HG03045 (cell line): ENCODE measurements around the gene PLEK.
"Not testable (repeated sequence)": the region's sequence is repeated elsewhere in the genome, so short reads cannot be mapped to it uniquely, and the experiment has no call there.

Source experiments
- ATAC-seq: cut with Tn5 transposase; IDR thresholded peaks from one replicate; pipeline ENCODE4 v1.9.1; 2021; ENCODE audit warnings: mild to moderate bottlenecking, moderate library complexity; ENCODE audit not compliant: unreplicated experiment

PLEK gene

GRCh38 chr2:68384485-68385107 is 19.5 kb downstream of the PLEK start:
- no peak for ATAC-seq

- ATAC-seq: peak; percentile 42
Measured at GRCh38 chr2:68385220-68385906, 20.3 kb downstream of the PLEK start.

- no peak for ATAC-seq
Measured at GRCh38 chr2:68385907-68386287, 20.8 kb downstream of the PLEK start.

- no peak for ATAC-seq
Measured at GRCh38 chr2:68386365-68386764, 21.3 kb downstream of the PLEK start.

- peak; percentile 42 for ATAC-seq
Measured at GRCh38 chr2:68387408-68388350, 22.6 kb downstream of the PLEK start.

GRCh38 chr2:68388358-68388757 is 23.3 kb downstream of the PLEK start:
- ATAC-seq: peak; percentile 41

- ATAC-seq: no peak
Measured at GRCh38 chr2:68388772-68389171, 23.7 kb downstream of the PLEK start.

GRCh38 chr2:68390114-68390513 is 25.0 kb downstream of the PLEK start:
- no peak for ATAC-seq

GRCh38 chr2:68390586-68390985 is 25.5 kb downstream of the PLEK start:
- no peak for ATAC-seq

- no peak for ATAC-seq
Measured at GRCh38 chr2:68391099-68391498, 26.0 kb downstream of the PLEK start.

GRCh38 chr2:68391869-68392268 is 26.8 kb downstream of the PLEK start:
- ATAC-seq: no peak

- no peak for ATAC-seq
Measured at GRCh38 chr2:68396093-68396492, 31.0 kb downstream of the PLEK start.

- ATAC-seq: not testable (repeated sequence)
Measured at GRCh38 chr2:68397704-68398263, 32.7 kb downstream of the PLEK start.

- no peak for ATAC-seq
Measured at GRCh38 chr2:68403199-68403644, 38.1 kb downstream of the PLEK start.

- no peak for ATAC-seq
Measured at GRCh38 chr2:68404164-68404563, 39.1 kb downstream of the PLEK start.

- ATAC-seq: no peak
Measured at GRCh38 chr2:68404893-68405799, 40.1 kb downstream of the PLEK start.

- ATAC-seq: peak; percentile 82
Measured at GRCh38 chr2:68411397-68412126, 46.5 kb downstream of the PLEK start.

- ATAC-seq: peak; percentile 39
Measured at GRCh38 chr2:68412127-68412819, 47.2 kb downstream of the PLEK start.

- ATAC-seq: no peak
Measured at GRCh38 chr2:68413466-68413865, 48.4 kb downstream of the PLEK start.
